ENCODE data around the gene NT5DC4.

- TF ChIP-seq CTCF (IDR thresholded peaks at IDR 0.05) (no peak), EZH2phosphoT487 (IDR thresholded peaks at IDR 0.05) (no peak)
These were observed 12.6 kb downstream of the NT5DC4 start for GRCh38 chr2:112733456-112733855.

All from neural progenitor cell (in vitro differentiated cells).